ENCODE results near the gene NCOA1.
"Not testable (repeated sequence)": the region's sequence is repeated elsewhere in the genome, so short reads cannot be mapped to it uniquely, and the experiment has no call there.

The NCOA1 gene

DNA sequence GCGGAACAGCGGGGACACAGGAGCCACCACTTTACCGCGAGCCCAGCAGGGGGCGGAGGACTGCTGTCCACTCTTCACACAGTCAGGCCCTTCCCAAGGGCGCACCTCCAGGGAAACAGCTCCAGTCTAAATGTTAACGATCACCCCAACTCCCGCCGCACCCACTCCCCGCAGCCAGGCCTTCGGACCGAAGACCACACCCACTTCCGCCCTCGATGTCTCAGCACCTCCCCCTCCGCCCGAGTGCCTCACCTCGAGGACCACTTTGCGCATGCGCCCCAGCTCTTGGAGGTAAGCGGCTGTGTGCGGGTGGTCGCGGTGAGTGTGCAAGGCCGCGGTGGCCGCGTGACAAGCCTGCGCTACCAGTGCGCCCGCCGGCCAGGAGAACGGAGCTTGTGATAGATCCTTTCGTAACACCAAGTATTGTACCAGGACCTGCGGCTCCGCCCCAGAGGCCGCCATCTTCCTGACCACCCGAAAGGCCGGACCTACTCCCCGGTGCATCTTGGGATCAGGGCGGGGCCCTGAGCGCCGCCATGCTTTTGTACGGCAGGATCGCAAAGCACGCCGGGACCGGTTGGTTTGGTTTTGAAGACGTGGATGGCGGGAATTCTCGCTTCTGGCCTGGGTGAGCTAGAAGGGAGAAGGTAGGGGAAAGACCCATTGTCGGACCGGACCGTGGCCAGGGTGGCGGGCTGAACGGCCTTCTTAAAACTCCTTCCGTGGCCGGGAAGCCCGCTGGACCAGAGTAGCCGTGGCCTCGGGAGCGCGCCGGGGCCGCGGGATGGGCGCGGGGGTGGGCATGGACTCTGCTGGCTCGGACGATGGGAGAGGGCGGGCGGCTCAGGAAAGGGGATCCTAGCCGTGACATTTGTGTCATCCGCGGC is 302.1 kb downstream of the NCOA1 start, which contains the start of the genes CENPO and PTRHD1:
Gene CENPO (plus strand): TSS at position 552 of the 887 bp plus-strand sequence. CDS start 495 bp downstream, outside the sequence.
Gene PTRHD1 (minus strand): TSS at position 518 of the 887 bp plus-strand sequence. CDS start 14 bp downstream, at position 504.
- H2AFZ ChIP-seq (ENCODE audit: low read depth, low read length), result peak within 1 kb of the TSS; percentile 86
- H3K79me2 ChIP-seq (ENCODE audit: insufficient read depth, low read length), result peaks cover 55% of the 10 kb centered on the region
- peak; percentile 96 for DNase-seq
- peaks cover 48% of the 10 kb centered on the region for H3K4me1 ChIP-seq (ENCODE audit: insufficient read depth, low read length)
- peak within 1 kb of the TSS; percentile 89 for H3K27ac ChIP-seq (ENCODE audit: low read length)
- H3K4me2 ChIP-seq (ENCODE audit: insufficient read depth, low read length), result peak within 1 kb of the TSS; percentile 75
- peak; percentile 94 for ATAC-seq (ENCODE audit: insufficient read depth, low read depth)
- H3K4me3 ChIP-seq (ENCODE audit: low read depth in 1 of 2, low read length in 2 of 2), result peak within 1 kb of the TSS; percentile 59 to 97
- peaks cover 40% of the 10 kb centered on the region for H3K36me3 ChIP-seq (ENCODE audit: insufficient read depth, low read length)
- TF ChIP-seq EZH2 (IDR thresholded peaks at IDR 0.05; ENCODE audit: borderline replicate concordance, low read depth, low read length, severe bottlenecking), result no peak
- TF ChIP-seq, protein P1, sequence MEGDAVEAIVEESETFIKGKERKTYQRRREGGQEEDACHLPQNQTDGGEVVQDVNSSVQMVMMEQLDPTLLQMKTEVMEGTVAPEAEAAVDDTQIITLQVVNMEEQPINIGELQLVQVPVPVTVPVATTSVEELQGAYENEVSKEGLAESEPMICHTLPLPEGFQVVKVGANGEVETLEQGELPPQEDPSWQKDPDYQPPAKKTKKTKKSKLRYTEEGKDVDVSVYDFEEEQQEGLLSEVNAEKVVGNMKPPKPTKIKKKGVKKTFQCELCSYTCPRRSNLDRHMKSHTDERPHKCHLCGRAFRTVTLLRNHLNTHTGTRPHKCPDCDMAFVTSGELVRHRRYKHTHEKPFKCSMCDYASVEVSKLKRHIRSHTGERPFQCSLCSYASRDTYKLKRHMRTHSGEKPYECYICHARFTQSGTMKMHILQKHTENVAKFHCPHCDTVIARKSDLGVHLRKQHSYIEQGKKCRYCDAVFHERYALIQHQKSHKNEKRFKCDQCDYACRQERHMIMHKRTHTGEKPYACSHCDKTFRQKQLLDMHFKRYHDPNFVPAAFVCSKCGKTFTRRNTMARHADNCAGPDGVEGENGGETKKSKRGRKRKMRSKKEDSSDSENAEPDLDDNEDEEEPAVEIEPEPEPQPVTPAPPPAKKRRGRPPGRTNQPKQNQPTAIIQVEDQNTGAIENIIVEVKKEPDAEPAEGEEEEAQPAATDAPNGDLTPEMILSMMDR (IDR thresholded peaks at IDR 0.05; ENCODE audit: borderline replicate concordance, extremely low read depth, low read length, poor library complexity, severe bottlenecking), result peak; percentile 63
- H3K27me3 ChIP-seq (ENCODE audit: insufficient read depth, low read length, poor library complexity), result no peaks in the 10 kb centered on the region
- peaks cover 14% of the 10 kb centered on the region for H4K20me1 ChIP-seq (ENCODE audit: insufficient read depth, low read length)
- H3K9ac ChIP-seq (ENCODE audit: low read depth, low read length), result peak within 1 kb of the TSS; percentile 88
- H3K9me3 ChIP-seq (ENCODE audit: insufficient read depth, low read length, severe bottlenecking), result no peaks in the 10 kb centered on the region

DNA sequence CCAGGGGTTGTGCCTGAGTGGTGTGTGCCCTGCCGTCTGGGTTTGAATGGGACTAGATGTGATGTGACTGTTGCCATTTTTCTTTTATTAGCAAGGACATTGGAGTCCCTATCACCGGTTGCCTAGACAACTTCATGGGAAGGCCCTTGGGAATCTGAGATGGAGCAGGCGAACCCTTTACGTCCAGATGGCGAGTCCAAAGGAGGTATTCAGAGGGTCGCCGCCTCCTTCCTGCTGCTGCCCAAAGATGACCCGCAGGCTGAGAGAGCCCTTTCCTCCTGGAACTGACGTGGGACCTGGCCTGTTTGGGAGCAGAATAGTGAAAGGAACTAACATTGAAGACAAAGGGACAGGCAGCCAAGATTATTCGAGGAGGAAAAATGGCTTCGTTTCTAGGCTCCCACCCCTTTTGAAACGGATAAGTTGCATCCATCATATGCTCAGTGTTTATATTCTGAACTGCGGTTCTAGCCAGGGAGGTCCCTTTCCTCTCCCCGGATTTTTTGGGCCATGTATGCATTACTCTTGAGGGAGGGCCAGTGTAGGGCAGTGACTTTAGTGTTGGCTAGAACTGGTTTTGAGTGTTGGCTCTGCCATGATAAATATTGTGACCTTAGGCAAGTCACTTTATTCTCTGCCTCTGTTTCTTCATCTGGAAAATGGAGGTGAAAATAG is 302.8 kb downstream of the NCOA1 start:
- H4K20me1 ChIP-seq (ENCODE audit: insufficient read depth, low read length), result peaks cover 14% of the 10 kb centered on the region
- peak overlapping the region; percentile 75 for H3K4me2 ChIP-seq (ENCODE audit: insufficient read depth, low read length)
- H3K4me1 ChIP-seq (ENCODE audit: insufficient read depth, low read length), result peaks cover 48% of the 10 kb centered on the region
- peaks cover 63% of the 10 kb centered on the region for H3K79me2 ChIP-seq (ENCODE audit: insufficient read depth, low read length)
- ATAC-seq (ENCODE audit: insufficient read depth, low read depth), result no peak
- peak overlapping the region; percentile 79 for H2AFZ ChIP-seq (ENCODE audit: low read depth, low read length)
- peak overlapping the region; percentile 89 for H3K27ac ChIP-seq (ENCODE audit: low read length)
- H3K27me3 ChIP-seq (ENCODE audit: insufficient read depth, low read length, poor library complexity), result no peaks in the 10 kb centered on the region
- peak overlapping the region; percentile 88 for H3K9ac ChIP-seq (ENCODE audit: low read depth, low read length)
- H3K4me3 ChIP-seq (ENCODE audit: low read depth in 1 of 2, low read length in 2 of 2), result peak overlapping the region; percentile 59 to 97
- H3K36me3 ChIP-seq (ENCODE audit: insufficient read depth, low read length), result peaks cover 46% of the 10 kb centered on the region
- no peaks in the 10 kb centered on the region for H3K9me3 ChIP-seq (ENCODE audit: insufficient read depth, low read length, severe bottlenecking)
- DNase-seq, result peak; percentile 23
- no peak for TF ChIP-seq EZH2 (IDR thresholded peaks at IDR 0.05; ENCODE audit: borderline replicate concordance, low read depth, low read length, severe bottlenecking)
- TF ChIP-seq, protein P1 (IDR thresholded peaks at IDR 0.05; ENCODE audit: borderline replicate concordance, extremely low read depth, low read length, poor library complexity, severe bottlenecking), result no peak

DNA sequence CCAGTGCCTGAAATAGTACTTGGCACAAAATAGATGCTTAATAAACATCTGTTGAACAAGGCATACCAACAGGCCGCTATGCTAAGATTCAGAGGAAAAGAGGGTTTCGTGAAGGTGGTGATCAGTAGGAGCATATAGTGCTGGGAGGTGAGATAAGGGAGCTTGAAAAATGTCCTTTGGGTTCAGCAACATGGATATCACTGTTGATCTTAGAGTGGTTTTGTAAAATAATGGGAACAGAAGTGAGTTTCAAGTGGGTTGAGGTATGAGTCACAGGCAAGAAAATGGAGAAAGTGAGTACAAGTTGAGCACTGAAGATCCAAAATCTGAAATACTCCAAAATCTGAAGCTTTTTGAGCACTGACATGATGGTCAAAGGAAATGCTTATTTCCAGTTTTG is 306.6 kb downstream of the NCOA1 start:
- Histone ChIP-seq H3K36me3 (ENCODE audit: insufficient read depth, low read length) (peaks cover 59% of the 10 kb centered on the region), H3K4me3 (ENCODE audit: low read depth in 1 of 2, low read length in 2 of 2) (no peak overlapping the region), H2AFZ (ENCODE audit: low read depth, low read length) (no peak overlapping the region), H3K9ac (ENCODE audit: low read depth, low read length) (no peak overlapping the region), H4K20me1 (ENCODE audit: insufficient read depth, low read length) (peaks cover 14% of the 10 kb centered on the region), H3K27ac (ENCODE audit: low read length) (no peak overlapping the region), H3K27me3 (ENCODE audit: insufficient read depth, low read length, poor library complexity) (no peaks in the 10 kb centered on the region), H3K4me2 (ENCODE audit: insufficient read depth, low read length) (peak overlapping the region; percentile 12), H3K9me3 (ENCODE audit: insufficient read depth, low read length, severe bottlenecking) (no peaks in the 10 kb centered on the region), H3K4me1 (ENCODE audit: insufficient read depth, low read length) (peaks cover 35% of the 10 kb centered on the region), H3K79me2 (ENCODE audit: insufficient read depth, low read length) (peaks cover 77% of the 10 kb centered on the region)
- no peak for TF ChIP-seq EZH2 (IDR thresholded peaks at IDR 0.05; ENCODE audit: borderline replicate concordance, low read depth, low read length, severe bottlenecking)
- TF ChIP-seq, protein P1 (IDR thresholded peaks at IDR 0.05; ENCODE audit: borderline replicate concordance, extremely low read depth, low read length, poor library complexity, severe bottlenecking), result no peak
- ATAC-seq (ENCODE audit: insufficient read depth, low read depth) (no peak), DNase-seq (no peak)

DNA sequence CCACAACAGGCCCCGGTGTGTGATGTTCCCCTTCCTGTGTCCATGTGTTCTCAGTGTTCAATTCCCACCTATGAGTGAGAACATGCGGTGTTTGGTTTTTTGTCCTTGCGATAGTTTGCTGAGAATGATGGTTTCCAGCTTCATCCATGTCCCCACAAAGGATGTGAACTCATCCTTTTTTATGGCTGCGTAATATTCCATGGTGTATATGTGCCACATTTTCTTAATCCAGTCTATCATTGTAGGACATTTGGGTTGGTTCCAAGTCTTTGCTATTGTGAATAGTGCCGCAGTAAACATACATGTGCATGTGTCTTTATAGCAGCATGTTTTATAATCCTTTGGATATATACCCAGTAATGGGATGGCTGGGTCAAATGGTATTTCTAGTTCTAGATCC is 309.4 kb downstream of the NCOA1 start:
- Histone ChIP-seq H3K4me1 (ENCODE audit: insufficient read depth, low read length) (peaks cover 19% of the 10 kb centered on the region), H4K20me1 (ENCODE audit: insufficient read depth, low read length) (peaks cover 12% of the 10 kb centered on the region), H3K79me2 (ENCODE audit: insufficient read depth, low read length) (peaks cover 67% of the 10 kb centered on the region), H3K36me3 (ENCODE audit: insufficient read depth, low read length) (peaks cover 56% of the 10 kb centered on the region)
- not testable (repeated sequence) for H2AFZ ChIP-seq (ENCODE audit: low read depth, low read length); DNase-seq; H3K4me3 ChIP-seq (ENCODE audit: low read depth in 1 of 2, low read length in 2 of 2); H3K4me2 ChIP-seq (ENCODE audit: insufficient read depth, low read length); H3K27ac ChIP-seq (ENCODE audit: low read length); H3K9me3 ChIP-seq (ENCODE audit: insufficient read depth, low read length, severe bottlenecking); ATAC-seq (ENCODE audit: insufficient read depth, low read depth); H3K9ac ChIP-seq (ENCODE audit: low read depth, low read length); H3K27me3 ChIP-seq (ENCODE audit: insufficient read depth, low read length, poor library complexity)

DNA sequence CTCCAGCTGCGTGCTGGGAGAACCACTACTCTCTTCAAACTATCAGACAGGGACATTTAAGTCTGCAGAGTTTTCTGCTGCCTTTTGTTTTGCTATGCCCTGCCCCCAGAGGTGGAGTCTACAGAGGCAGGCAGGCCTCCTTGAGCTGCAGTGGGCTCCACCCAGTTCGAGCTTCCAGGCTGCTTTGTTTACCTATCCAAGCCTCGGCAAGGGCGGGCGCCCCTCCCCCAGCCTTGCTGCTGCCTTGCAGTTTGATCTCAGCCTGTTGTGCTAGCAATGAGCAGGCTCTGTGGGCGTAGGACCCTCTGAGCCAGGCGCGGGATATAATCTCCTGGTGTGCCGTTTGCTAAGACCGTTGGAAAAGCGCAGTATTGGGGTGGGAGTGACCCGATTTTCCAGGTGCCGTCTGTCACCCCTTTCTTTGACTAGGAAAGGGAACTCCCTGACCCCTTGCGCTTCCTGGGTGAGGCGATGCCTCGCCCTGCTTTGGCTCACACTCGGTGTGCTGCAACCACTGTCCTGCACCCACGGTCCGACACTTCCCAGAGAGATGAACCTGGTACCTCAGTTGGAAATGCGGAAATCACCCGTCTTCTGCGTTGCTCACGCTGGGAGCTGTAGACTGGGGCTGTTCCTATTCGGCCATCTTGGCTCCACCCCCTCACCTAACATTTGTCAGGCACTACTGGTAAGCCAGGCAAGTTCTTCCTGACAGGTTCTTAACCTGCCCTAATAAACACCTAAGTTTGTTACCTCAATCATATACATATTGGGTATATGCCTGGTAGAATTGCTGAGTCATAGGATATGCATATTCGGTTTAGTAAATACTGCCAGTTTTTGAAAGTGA is 315.0 kb downstream of the NCOA1 start:
- not testable (repeated sequence) for H3K27ac ChIP-seq (ENCODE audit: low read length); H3K4me1 ChIP-seq (ENCODE audit: insufficient read depth, low read length); H3K27me3 ChIP-seq (ENCODE audit: insufficient read depth, low read length, poor library complexity); H3K9me3 ChIP-seq (ENCODE audit: insufficient read depth, low read length, severe bottlenecking); DNase-seq; H4K20me1 ChIP-seq (ENCODE audit: insufficient read depth, low read length); ATAC-seq (ENCODE audit: insufficient read depth, low read depth); H2AFZ ChIP-seq (ENCODE audit: low read depth, low read length); H3K9ac ChIP-seq (ENCODE audit: low read depth, low read length); H3K4me2 ChIP-seq (ENCODE audit: insufficient read depth, low read length); H3K4me3 ChIP-seq (ENCODE audit: low read depth in 1 of 2, low read length in 2 of 2)
- Histone ChIP-seq H3K36me3 (ENCODE audit: insufficient read depth, low read length) (peaks cover 47% of the 10 kb centered on the region), H3K79me2 (ENCODE audit: insufficient read depth, low read length) (peaks cover 73% of the 10 kb centered on the region)
